DND-41 (cell line): ENCODE measurements around the gene PCDHGA1.

ENCODE experiments used
- EZH2 ChIP-seq: IDR thresholded peaks from 3 replicates; pipeline ENCODE4 v1.6.1; 2012; ENCODE audit warnings: borderline replicate concordance, low read depth, mild to moderate bottlenecking, moderate library complexity, low read length, inconsistent platforms; ENCODE audit not compliant: severe bottlenecking
- TF ChIP-seq, protein P1 (sequence below): IDR thresholded peaks from 2 replicates; pipeline ENCODE4 v1.5.1; 2012; ENCODE audit warnings: borderline replicate concordance, low read length, moderate library complexity, mild to moderate bottlenecking; ENCODE audit not compliant: poor library complexity, severe bottlenecking; ENCODE audit errors: extremely low read depth

DNA sequence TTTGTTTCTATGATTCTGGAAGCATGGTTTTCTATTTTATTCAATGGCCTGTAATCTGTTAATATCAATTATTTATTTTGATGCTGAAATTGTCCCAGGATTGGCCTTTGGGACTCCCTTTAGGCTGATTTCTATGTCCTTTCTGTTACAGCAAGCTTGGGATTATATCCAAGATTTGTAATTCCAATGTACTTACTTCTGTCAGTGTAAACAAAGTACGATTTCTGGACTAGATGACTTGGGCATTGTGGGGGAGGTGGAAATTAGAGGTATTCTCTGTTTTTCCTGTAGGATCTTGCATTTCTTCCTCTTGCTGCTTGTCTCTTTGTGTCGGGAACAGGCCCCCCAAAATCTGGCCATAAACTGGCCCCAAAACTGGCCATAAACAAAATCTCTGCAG, 103.7 kb downstream of the PCDHGA1 start:
- TF ChIP-seq, protein P1, sequence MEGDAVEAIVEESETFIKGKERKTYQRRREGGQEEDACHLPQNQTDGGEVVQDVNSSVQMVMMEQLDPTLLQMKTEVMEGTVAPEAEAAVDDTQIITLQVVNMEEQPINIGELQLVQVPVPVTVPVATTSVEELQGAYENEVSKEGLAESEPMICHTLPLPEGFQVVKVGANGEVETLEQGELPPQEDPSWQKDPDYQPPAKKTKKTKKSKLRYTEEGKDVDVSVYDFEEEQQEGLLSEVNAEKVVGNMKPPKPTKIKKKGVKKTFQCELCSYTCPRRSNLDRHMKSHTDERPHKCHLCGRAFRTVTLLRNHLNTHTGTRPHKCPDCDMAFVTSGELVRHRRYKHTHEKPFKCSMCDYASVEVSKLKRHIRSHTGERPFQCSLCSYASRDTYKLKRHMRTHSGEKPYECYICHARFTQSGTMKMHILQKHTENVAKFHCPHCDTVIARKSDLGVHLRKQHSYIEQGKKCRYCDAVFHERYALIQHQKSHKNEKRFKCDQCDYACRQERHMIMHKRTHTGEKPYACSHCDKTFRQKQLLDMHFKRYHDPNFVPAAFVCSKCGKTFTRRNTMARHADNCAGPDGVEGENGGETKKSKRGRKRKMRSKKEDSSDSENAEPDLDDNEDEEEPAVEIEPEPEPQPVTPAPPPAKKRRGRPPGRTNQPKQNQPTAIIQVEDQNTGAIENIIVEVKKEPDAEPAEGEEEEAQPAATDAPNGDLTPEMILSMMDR = no peak
- no peak for TF ChIP-seq EZH2
